Smooth muscle cell of the brain vasculature (primary cell): ENCODE data around the gene SLC43A1.
"Not testable (repeated sequence)": the region's sequence is repeated elsewhere in the genome, so short reads cannot be mapped to it uniquely, and the experiment has no call there.

Experiments
- DNase-seq: peaks from one replicate; pipeline ENCODE4 v3.0.0-alpha.2; 2012; ENCODE audit warnings: low read depth, low spot score

Gene SLC43A1

DNA sequence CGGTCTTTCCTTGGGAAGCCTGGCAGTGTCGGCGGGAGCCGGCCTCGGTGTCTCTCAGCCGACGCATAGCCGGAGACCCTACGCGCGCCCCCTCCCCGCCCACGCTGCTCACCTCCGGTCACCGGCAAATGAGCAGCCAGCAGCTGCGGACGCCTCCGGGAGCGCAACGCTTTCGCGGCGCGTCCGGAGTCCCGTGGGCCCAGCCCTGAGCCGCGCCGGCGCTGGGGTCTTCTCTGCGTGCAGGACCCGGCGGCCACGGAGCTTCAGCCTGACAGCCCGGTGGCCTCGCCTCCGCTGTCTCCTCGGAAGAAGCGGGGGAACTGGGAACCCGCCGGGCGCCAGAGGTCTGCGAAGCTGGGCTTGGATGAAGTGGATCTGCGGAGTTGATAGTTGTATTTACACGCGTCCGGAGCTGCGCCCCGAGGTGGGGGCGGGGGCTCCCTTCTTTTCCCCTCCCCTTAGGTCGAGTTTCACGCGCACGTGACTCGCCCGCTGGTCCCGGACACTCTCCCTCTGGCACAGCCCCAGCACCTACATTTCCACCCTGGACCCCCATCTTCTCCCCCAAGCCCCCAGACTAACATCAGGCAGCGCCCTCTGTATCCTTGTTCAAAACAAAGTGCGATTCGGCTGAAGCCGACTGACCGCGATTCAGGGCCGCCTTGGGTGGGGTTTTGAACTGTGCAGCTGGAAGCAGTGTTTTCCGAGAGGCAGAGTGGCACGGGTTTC lies at the start of gene SLC43A1:
Gene SLC43A1 (minus strand): TSS at position 371 of the 729 bp plus-strand sequence. CDS start 1,591 bp downstream, outside the sequence.
- DNase-seq: no peak

DNA sequence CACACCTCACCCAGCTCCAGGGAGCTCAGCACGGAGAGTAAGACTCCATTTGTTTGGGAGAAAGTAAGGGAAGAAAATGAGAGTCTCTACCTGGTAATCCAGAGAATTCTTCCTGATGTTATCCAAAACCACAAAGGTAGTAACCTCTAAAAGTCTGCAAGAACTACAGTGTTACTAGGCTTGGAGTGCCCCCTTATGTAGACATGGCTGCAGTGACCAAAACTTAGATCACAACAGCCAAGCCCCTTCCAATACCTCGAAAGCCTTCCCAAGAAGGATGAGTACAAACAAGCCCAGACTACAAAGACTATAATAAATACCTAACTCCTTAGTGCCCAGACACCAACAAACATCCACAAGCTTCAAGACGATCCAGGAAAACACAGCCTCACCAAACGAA lies 47.1 kb upstream of the SLC43A1 start:
- no peak for DNase-seq

DNA sequence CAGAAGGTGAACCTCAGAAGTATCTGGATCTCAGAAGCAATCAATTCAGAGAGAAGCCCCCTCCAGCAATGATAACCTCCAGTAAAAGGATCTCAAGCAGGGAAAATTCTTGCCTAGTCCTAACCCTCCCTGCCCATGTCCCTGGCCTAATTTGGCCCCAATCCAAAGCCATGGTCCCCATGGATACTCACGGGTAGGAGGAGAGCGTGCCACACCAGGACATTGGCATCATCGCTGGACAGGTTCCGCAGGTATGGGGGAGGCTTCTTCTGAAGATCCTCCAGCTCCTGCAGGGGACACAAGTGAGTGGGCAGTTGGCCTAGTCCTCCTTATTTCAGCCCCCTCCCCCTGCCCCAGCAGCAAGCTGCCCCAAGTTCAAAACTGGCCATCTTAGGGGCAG lies 44.6 kb upstream of the SLC43A1 start:
- DNase-seq: no peak

DNA sequence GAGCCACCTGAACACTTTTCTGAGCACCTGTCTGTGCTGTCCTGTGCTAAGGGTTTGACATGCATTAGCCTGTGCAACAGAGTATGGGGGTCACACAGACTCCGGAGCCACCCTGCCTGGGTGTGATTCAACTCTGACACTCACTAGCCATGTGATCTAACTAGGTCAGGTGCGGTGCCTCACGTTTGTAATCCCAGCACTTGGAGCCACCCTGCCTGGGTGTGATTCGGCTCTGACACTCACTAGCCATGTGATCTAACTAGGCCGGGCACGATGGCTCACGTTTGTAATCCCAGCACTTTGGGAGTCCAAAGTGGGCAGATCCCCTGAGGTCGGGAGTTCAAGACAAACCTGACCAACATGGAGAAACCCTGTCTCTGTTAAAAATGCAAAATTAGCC lies 40.5 kb upstream of the SLC43A1 start:
- DNase-seq: no peak

DNA sequence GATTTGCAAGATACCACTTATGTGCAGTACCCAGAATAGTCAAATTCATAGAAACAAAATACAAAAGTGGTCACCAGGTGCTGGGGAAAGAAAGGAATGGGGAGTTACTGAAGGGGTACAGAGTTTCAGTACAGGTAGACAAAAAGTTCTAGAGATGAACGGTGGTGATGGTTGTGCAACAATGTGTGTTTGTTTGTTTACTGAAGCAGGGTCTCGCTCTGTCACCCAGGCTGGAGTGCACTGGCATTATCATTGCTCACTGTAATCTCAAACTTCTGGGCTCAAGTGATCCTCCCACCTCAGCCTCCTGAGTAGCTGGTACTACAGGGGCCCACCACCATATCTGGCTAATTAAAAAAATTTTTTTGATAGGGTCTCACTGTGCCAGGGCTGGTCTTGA lies 39.9 kb upstream of the SLC43A1 start:
- DNase-seq: no peak

DNA sequence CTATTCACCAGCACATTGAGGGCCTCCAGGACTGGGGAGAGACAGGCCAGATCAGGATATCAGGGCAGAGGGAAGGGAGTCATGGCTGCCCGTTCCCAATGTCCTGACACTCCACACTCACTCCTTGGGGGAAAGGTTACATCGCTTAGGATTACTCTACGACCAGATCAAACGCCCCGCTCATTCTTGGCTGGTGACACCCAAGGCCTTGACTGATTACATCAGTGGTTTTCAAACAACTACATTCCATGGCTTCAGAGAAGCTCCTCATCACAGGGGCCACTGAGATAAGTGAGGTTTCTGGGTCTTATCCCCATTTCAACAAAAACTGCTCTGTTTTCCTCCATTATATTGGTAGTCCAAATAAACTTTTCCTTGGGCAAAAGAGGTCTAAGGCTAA lies 37.0 kb upstream of the SLC43A1 start:
- no peak for DNase-seq

DNA sequence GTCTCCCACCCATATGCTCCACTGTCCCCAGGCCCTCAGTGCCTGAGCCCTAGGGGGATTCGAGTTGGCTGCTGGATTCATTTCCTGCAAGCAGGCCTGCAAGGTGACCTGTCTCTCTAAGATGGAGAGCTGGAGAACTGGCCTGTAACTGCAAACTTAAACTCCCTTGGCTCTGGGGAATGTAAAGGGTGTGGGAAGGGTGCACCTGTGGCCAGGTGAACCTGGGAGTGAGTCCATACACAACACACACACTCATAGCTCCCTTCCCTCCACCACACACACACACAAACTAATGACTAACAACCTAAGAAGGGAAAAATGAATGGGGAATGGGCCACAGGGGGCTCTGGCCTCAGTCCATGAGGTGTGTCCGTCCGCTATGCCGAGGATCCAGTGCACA lies 36.4 kb upstream of the SLC43A1 start:
- DNase-seq: no peak

DNA sequence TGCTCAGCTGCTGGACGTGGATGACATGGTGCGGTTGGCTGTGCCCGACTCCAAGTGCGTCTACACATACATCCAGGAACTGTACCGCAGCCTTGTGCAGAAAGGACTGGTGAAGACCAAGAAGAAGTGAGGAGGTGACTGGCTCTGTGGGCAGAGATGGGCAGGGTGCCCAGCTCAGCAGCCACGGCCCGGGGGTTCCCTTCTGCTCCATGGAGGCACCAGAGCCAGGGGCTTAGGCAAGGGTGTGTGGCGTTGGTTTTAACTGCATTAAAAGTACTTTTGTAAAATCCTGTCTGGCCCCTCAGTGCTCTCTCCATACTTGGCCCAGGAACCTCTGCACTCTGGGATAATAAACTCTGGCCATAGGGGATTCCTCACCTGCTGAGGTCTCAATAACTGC lies 34.5 kb upstream of the SLC43A1 start:
- DNase-seq: no peak

DNA sequence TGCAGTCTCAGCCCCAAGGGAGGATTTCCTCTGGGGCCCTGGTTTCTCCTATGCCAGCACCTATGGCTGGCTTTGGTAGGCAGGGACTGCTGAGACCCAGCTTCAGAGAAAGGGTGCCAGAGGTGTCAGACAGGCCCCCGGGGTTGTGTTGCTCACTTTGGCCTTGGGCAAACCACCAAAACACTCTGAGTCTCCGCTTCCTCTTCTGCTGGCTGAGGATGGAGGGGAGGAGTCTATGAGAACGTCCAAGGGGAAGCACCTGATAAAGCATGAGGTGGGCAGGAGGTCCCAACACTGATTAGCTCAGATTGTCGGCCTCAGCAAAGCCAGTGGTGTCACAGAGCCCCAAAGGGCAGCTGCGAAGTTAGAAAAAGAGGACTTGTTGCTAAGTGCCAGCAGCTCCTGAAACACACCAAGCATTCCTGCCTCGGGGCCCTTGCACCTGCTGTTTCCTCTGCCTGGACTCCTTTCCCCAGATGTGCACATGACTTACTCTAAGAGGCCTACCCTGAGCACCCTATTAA lies 32.4 kb upstream of the SLC43A1 start:
- DNase-seq: no peak

DNA sequence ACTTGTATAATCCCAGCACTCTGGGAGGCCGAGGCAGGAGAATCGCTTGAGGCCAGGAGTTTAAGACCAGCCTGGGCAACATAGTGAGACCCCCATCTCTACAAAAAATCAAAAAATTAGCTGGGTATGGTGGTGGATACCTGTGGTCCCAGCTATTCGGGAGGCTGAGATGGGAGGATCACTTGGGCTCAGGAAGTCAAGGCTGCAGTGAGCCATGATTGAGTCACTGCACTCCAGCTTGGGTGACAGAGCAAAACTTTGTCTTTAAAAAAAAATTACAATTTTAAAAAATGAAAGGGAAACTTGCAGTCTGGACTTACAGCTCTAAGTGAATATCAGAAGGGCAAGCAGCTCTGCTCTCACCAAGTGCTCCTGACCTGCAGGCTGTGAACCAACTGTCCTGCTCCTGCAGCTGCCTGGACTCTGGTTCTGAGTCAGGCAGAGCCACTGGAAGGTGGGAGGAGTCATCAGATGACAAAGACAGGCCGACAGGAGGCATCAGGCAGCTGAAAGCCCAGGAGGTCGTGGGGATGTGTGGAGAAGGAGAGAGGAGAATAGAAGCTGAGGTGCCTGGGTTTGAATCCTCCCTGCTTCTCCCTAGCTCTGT lies 31.5 kb upstream of the SLC43A1 start:
- no peak for DNase-seq

DNA sequence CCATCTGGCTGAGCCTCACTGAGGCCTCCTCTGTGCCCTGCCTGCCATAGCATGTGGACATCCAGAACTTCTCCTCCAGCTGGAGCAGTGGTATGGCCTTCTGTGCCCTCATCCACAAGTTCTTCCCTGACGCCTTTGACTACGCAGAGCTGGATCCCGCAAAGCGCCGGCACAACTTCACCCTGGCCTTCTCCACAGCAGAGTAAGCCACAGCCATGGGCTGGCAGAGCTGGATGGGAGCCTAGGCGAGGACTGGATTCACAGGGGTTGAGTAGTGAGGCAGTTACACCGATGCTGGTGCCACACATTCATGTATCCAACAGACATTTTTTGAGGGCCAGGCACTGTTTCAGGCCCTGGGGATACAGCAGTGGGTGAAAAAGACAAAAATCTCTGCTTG lies 30.9 kb upstream of the SLC43A1 start:
- DNase-seq: no peak

DNA sequence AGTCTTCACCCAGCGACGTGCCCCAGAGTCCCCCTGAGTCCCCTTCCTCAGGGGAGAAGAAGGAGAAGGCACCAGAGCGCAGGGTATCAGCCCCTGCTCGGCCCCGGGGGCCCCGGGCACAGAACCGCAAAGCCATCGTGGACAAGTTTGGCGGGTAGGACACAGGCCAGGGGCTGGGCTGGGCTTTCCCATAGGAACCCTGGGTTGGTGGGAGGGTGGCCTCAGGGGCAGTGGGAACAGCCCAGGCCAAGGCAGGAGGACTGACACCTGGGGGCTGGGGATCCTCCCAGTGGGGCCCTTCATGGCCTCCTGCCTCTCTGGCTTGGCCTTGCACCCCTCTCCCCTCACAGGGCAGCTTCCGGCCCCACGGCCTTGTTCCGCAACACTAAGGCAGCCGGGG lies 30.4 kb upstream of the SLC43A1 start:
- no peak for DNase-seq

DNA sequence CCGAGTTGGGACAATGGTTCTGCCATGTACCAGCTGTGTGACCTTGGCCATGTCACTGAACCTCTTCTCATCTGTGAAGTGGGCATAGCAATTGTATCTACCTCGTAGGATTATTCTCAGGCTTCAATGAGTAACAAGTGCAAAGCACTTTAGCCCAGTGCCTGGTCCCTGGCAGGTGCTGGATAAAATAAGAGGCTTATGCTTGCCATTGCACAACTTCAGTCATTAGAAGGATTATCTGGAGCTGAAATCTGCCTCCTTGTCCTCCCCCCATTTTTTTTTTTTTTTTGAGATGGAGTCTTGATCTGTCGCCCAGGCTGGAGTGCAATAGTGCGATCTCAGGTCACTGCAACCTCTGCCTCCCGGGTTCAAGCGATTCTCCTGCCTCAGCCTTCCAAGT lies 29.1 kb upstream of the SLC43A1 start:
- no peak for DNase-seq

DNA sequence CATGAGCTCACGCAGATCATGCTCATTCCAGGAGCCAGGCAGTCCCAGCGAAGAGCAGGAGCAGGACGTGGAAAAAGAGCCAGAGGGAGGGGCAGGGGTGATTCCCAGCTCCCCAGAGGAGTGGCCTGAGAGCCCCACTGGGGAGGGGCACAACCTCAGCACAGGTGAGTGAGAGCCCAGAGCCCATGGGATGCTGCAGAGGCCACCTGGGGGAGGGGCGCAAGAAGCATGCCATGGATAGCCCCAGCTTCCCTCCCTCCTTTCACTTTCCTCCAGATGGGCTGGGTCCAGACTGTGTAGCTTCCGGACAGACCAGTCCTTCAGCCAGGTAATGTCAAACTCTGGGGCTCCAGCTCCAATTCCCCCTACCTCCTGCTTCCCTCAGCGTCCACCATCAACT lies 28.1 kb upstream of the SLC43A1 start:
- DNase-seq: no peak

DNA sequence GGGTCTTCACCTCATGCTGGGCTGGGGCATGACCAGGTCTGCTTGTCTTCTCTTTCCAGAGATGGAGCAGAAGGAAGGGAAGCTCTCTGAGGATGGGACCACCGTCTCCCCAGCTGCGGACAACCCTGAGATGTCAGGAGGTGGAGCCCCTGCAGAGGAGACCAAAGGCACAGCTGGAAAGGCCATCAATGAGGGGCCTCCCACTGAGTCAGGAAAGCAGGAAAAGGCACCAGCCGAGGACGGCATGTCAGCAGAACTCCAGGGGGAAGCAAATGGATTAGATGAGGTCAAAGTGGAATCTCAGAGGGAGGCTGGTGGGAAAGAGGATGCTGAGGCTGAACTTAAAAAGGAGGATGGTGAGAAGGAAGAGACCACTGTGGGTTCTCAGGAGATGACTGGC lies 27.1 kb upstream of the SLC43A1 start:
- no peak for DNase-seq

DNA sequence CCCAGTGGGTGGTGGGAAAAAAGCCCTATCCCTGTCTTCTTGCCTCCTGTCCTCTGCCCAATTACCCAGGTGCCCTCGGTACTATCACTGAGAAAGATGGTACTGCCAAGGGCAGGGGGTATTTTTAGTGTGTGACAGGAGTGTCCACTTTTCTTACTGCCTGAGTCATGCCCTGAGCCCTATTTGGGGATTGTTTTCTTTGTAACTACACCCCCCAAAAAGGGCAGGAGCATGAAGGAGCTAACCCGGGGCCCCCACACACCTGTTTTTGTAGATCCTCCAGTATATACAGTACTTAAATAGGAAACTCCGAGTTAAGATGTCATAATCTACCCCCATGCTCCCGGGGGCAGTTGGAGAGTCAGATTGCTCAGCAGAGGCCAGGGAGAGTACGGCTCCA lies 25.7 kb upstream of the SLC43A1 start:
- no peak for DNase-seq

DNA sequence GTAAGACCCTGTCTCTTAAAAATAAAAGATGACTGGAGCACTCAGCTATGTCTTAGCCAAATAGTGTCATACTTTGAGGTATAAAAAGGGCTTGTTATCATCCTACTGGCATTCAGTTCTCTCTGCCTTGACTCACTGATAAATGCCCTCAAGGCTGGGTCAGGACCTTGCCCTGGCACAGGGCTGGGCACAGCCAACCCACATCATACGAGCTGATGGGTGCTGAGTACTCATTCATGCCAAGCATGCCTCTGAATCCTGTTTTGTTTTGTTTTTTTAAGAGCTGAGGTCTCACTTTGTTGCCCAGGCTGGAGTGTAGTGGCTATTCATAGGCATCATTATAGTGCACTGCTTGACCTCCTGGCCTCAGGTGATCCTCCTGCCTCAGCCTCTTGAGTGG lies 23.8 kb upstream of the SLC43A1 start:
- DNase-seq: no peak

DNA sequence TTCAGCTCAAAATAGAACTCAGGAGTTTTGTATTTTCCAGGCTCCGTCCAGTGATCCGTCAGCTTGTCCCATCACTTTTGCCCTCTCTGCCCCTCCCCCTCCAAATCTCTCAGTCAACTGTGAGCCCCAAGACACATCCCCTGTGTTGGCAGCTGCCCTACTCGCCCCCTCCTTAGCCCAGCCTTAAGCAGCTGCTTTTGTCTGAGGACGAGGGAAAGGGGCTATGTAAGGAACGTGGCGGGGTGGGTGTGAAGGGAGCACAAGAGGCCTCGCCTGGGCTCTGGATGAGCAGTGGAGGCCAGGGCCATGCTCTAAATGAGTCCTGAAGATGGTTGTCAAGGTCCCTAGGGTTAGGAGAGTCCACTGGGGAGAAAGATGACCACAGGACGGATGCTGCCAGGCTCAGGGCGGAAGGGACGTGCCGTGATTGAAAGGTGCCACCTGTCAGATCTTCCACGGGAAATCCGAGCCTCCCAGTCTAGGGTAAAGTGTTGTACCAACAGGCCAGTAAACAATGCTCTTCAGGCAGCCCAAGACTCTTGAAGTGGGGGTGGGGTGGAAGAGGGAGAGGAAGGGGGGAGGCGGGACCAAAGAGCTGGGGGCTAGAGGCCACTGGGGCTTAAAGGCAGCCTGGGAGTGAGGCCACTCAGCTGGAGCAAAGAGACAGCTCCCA lies 21.6 kb upstream of the SLC43A1 start, which contains the start of gene SMTNL1:
Gene SMTNL1 (plus strand): TSS at position 649 of the 673 bp plus-strand sequence. CDS start 5,048 bp downstream, outside the sequence.
- DNase-seq: no peak

DNA sequence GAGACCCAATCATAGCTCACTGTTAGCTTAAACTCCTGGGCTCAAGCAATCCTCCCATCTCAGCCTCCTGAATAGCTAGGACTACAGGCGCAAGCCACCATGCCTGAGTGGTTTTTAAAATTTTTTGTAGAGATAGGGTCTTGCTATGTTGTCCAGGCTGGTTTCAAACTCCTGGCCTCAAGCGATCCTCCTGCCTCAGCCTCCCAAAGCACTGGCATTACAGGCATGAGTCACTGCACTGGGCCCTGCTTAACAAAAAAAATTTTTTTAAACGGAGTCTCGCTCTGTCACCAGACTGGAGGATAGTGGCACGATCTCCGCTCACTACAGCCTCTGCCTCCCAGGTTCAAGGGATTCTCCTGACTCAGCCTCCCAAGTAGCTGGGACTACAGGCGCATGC lies 18.9 kb upstream of the SLC43A1 start:
- not testable (repeated sequence) for DNase-seq

DNA sequence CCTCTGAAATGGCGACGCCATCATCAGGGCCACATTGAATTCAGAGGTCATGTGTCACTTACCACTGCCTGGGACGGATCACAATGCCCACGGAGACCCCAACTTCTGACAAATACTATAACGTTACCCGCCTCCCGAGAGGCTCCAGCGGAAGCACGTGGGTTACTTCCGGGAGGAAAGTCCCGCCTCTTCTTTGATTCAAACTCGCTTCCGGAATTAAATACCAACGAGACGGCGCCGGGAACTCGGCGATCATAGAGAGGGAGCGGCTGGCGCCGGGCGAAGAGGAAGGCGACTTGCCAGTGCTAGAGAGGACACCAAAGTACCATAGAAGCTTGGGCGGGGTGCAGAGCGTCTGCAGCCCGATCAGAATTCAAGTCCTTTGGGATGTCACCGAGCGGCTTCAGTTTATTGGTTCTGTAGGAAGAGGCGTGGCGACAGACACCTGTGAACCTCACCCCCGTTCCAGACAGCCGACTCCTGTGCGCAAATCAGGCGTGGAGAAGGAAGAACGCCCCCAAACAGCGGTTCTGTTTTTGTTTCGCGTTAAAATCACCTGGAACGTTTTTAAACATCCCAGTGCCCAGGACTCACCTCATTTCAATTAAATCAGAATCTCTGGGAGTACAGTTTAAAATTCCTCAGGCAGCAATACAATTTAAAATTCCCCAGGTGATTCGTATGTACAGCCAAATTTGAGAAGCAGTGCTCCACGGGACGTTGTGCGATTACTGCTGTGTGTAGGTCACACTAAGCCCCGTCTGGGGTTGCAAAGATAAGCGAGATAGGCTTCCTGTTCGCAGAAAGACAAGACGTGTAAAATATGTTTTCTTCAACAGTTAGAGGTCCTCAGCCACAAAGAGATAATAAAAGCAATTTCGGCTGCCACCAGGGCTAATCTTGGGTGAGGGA lies 15.3 kb upstream of the SLC43A1 start, which contains the start of gene TIMM10:
Gene TIMM10 (minus strand): TSS at position 159 of the 912 bp plus-strand sequence. CDS start 565 bp downstream, outside the sequence.
- peak; percentile 86 for DNase-seq

DNA sequence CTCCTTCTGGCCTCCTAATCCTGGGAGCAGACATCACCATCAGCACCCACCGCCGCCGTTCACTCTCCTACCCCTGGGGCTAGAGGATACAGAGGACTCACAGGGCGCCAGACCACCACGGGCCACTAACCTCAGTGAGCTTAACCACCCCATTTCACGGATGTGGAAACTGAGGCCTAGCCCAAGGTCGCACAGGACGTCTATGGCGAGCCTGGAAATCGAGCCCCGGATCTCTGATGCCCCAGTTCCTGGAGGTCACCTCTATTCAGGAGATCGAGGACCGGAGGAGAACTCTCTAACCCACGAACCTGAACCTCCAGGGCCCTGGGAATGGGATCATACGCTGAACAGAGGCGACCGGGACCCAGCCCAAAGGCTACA lies 14.7 kb upstream of the SLC43A1 start:
- no peak for DNase-seq
